Measurements from ENCODE around the gene ADAMTS2. TPM values are rescaled to one million over a fixed set of nuclear protein-coding genes. Genes with fewer than 3 reads are reported as not detected.

ADAMTS2 gene
- total and polyA plus RNA-seq, 2 donors (not counting 3 experiments of a cell fraction or from before 2014, with no cell fraction given), result not detected

DNA sequence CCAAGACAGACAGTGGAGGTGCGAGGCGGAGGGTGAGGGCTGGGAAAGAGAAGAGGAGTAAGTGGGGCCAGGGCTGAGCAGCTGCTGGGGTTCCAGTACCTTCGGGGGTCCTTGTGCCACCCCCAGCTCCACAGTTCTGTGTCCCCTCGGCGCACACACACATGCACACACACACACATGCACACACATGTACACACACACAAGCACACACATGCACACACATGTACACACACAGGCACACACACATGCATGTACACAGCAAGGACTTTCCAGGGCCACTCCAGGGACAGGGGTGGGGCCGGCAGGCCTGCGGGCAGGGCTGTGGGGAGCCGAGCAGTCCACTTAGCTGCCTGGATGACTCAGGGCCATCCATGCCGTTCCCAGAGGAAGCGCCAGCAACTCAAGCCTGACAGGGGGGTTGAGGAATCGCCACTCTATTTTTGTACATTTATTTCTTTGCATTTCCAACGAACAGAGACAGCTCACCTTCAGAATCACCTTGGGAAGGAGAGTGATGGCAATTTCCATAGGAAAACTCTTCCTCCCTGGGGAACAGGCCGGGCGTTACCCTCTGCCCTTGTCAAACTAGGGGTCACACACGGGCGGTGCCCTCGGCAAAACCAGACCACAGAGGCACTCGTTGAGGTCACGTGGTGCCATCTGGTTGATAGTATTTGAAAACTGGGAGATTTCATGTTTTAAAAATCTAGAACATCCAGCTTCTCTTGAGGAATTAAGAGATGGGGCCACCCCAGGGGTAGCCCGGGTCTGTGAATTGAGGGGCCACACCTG, 135.7 kb downstream of the ADAMTS2 start:
- Histone ChIP-seq H3K9me3 (replicated peaks; ENCODE audit: control insufficient read depth, insufficient read depth, low read length) (peaks cover 6% of the 10 kb centered on the region), H3K9me1 (replicated peaks; ENCODE audit: control insufficient read depth, extremely low read depth, insufficient read depth, low read length) (no peaks in the 10 kb centered on the region), H3K9ac (replicated peaks; ENCODE audit: extremely low read depth, insufficient read depth, low read length) (no peak overlapping the region), H4K20me1 (replicated peaks; ENCODE audit: control insufficient read depth, extremely low read depth, insufficient read depth, low read length) (no peaks in the 10 kb centered on the region), H3K79me2 (ENCODE audit: control insufficient read depth, insufficient read depth, low read length) (no peaks in the 10 kb centered on the region), H3K4me1 (ENCODE audit: control insufficient read depth, extremely low read depth, insufficient read depth, low read length) (no peaks in the 10 kb centered on the region), H3K27ac (ENCODE audit: insufficient read depth, low read depth, low read length) (no peak overlapping the region), H2AFZ (ENCODE audit: low read depth, low read length) (no peak overlapping the region), H3K36me3 (ENCODE audit: control insufficient read depth in 2 of 2, extremely low read depth in 1 of 2, insufficient read depth in 2 of 2, low read length in 2 of 2) (no peaks in the 10 kb centered on the region), H3K27me3 (ENCODE audit: control insufficient read depth in 2 of 2, insufficient read depth in 2 of 2, low read length in 2 of 2) (no peaks in the 10 kb centered on the region), H3K4me3 (replicated peaks in 1 of 3; ENCODE audit: insufficient read depth in 1 of 3, low read depth in 1 of 3, low read length in 3 of 3) (no peak overlapping the region), H3K4me2 (ENCODE audit: insufficient read depth, low read length) (no peak overlapping the region)
- ChIA-PET POLR2A (no interaction called here), CTCF (no interaction called here)
- BruUV-seq (replicated peaks), result no TSS peak
- intact Hi-C loops (cut with micrococcal nuclease), result no loop called here
- dilution Hi-C loops (cut with MboI; ENCODE audit: extremely low pct_ligation_motif_present, low sequenced_read_pairs), result no loop called here
- FAIRE-seq (no peak), DNase-seq (ENCODE audit: low read depth, low spot score) (no peak)
- TF ChIP-seq, protein P1, sequence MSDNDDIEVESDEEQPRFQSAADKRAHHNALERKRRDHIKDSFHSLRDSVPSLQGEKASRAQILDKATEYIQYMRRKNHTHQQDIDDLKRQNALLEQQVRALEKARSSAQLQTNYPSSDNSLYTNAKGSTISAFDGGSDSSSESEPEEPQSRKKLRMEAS (IDR thresholded peaks at IDR 0.05; ENCODE audit: insufficient read depth, insufficient read length), result no peak
- TF ChIP-seq FOS (IDR thresholded peaks at IDR 0.05; ENCODE audit: borderline replicate concordance, insufficient read depth, low read length), result no peak
- TF ChIP-seq MYC (IDR thresholded peaks at IDR 0.05; ENCODE audit: low read depth, low read length), result no peak
- TF ChIP-seq POLR2AphosphoS5 (IDR thresholded peaks at IDR 0.05; ENCODE audit: insufficient read depth, low read depth, low read length), result no peak
- no peak for TF ChIP-seq POLR2A (IDR thresholded peaks at IDR 0.05; ENCODE audit: low read depth, low read length)

DNA sequence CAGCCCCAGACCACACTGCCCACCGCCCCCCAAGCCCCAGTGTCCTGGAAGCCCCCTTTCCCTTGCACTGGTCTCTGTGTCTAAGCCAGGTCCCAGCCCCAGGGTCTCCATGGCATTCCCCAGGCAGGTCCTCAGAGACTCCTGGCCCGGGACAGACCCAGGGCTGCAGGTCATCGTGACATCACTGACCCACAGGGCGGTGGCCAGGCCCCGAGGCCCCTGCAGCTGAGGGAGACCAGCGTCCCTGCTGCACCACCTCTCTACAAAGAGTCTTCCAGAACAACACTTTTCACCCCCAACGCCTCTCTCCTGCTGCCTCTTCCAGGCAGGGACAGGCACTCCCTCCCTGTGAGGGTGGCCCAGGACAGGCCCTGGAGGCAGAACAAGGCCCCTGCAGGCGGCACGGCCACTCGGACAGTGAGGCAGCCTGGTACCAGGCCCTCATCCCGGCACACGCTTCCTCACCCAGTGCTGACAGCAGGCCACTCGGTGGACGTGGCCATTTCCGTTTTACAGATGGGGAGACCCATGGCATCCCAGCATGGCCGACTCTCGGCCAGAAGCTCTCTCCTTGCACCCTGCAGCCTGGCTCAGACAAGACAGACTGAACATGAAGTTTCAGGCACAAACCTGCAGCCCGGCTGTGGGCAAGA, 136.4 kb downstream of the ADAMTS2 start:
- POLR2A ChIA-PET, result no interaction called here
- dilution Hi-C loops (cut with MboI; ENCODE audit: extremely low pct_ligation_motif_present, low sequenced_read_pairs), result no loop called here
- no peak overlapping the region for H3K4me3 ChIP-seq (replicated peaks in 1 of 3; ENCODE audit: insufficient read depth in 1 of 3, low read depth in 1 of 3, low read length in 3 of 3)
- H2AFZ ChIP-seq (ENCODE audit: low read depth, low read length), result no peak overlapping the region
- CTCF ChIA-PET, result no interaction called here
- H3K9me3 ChIP-seq (replicated peaks; ENCODE audit: control insufficient read depth, insufficient read depth, low read length), result peaks cover 7% of the 10 kb centered on the region
- DNase-seq (ENCODE audit: low read depth, low spot score) (no peak), FAIRE-seq (no peak)
- TF ChIP-seq, protein P1 (IDR thresholded peaks at IDR 0.05; ENCODE audit: insufficient read depth, insufficient read length), result no peak
- TF ChIP-seq FOS (IDR thresholded peaks at IDR 0.05; ENCODE audit: borderline replicate concordance, insufficient read depth, low read length), result no peak
- TF ChIP-seq MYC (IDR thresholded peaks at IDR 0.05; ENCODE audit: low read depth, low read length), result no peak
- no peak for TF ChIP-seq POLR2A (IDR thresholded peaks at IDR 0.05; ENCODE audit: low read depth, low read length)
- TF ChIP-seq GATA2 (IDR thresholded peaks at IDR 0.05; ENCODE audit: insufficient read depth, insufficient read length, low read depth, low read length), result no peak
- no TSS peak for BruUV-seq (replicated peaks)
- no peaks in the 10 kb centered on the region for H3K9me1 ChIP-seq (replicated peaks; ENCODE audit: control insufficient read depth, extremely low read depth, insufficient read depth, low read length)
- H4K20me1 ChIP-seq (replicated peaks; ENCODE audit: control insufficient read depth, extremely low read depth, insufficient read depth, low read length), result no peaks in the 10 kb centered on the region
- intact Hi-C loops (cut with micrococcal nuclease), result no loop called here
- H3K27ac ChIP-seq (ENCODE audit: insufficient read depth, low read depth, low read length), result no peak overlapping the region
- no peak overlapping the region for H3K9ac ChIP-seq (replicated peaks; ENCODE audit: extremely low read depth, insufficient read depth, low read length)
- H3K79me2 ChIP-seq (ENCODE audit: control insufficient read depth, insufficient read depth, low read length), result no peaks in the 10 kb centered on the region
- H3K27me3 ChIP-seq (ENCODE audit: control insufficient read depth in 2 of 2, insufficient read depth in 2 of 2, low read length in 2 of 2), result no peaks in the 10 kb centered on the region
- no peaks in the 10 kb centered on the region for H3K4me1 ChIP-seq (ENCODE audit: control insufficient read depth, extremely low read depth, insufficient read depth, low read length)
- H3K36me3 ChIP-seq (ENCODE audit: control insufficient read depth in 2 of 2, extremely low read depth in 1 of 2, insufficient read depth in 2 of 2, low read length in 2 of 2), result no peaks in the 10 kb centered on the region
- H3K4me2 ChIP-seq (ENCODE audit: insufficient read depth, low read length), result no peak overlapping the region
